Measurements from ENCODE around the gene CRYBG2. TPM values are rescaled to one million over a fixed set of nuclear protein-coding genes. Genes with fewer than 3 reads are reported as not detected.

Gene CRYBG2
- total and polyA plus RNA-seq, 2 of the 8 experiments (the other 6 are each of a cell fraction or from before 2014, with no cell fraction given), result 14.2 to 17.0 TPM

DNA sequence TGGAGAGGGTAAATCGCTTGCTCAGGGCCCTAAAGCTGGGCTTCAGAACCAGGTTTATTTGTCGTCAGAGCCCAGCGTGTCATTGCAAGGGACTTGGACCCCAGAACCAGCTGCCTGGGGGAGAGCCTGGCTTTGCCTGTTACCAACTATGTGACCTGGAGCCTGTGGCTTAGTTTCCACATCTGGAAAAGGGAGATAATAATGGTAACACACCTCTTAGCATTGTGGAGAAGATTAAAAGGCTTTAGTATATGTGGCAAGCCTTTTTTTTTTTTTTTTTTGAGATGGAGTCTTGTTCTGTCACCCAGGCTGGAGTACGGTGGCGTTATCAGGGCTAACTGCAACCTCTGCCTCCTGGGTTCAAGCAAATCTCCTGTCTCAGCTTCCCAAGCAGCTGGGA lies 23.7 kb downstream of the CRYBG2 start:
- Histone ChIP-seq H2AK5ac (ENCODE audit: low read depth, low read length) (no peak overlapping the region), H3K9ac (replicated peaks in 1 of 4; ENCODE audit: extremely low read depth in 1 of 4, low read depth in 3 of 4, low read length in 3 of 4) (no peak overlapping the region), H2BK15ac (ENCODE audit: low read length) (no peak overlapping the region), H3K79me1 (ENCODE audit: low read depth, low read length) (no peaks in the 10 kb centered on the region), H4K5ac (ENCODE audit: insufficient read length, low read depth, low read length) (no peak overlapping the region), H2AFZ (ENCODE audit: low read length) (no peak overlapping the region), H3K4ac (replicated peaks; ENCODE audit: insufficient read length, low read depth, low read length) (no peak overlapping the region), H3K36me3 (ENCODE audit: control insufficient read depth in 2 of 4, insufficient read depth in 4 of 4, low read length in 3 of 4) (peaks cover 2 to 12% (median 10%) of the 10 kb centered on the region in 4 experiments; a peak in 6 of 8 replicates), H4K91ac (replicated peaks; ENCODE audit: insufficient read length, low read length) (no peak overlapping the region), H3K23me2 (ENCODE audit: low read depth, low read length) (no peaks in the 10 kb centered on the region), H2BK120ac (replicated peaks; ENCODE audit: low read depth, low read length) (no peak overlapping the region), H3K23ac (ENCODE audit: insufficient read length) (no peak overlapping the region), H3K56ac (replicated peaks; ENCODE audit: insufficient read length, low read depth, low read length) (no peak overlapping the region), H3K14ac (ENCODE audit: insufficient read length) (no peak overlapping the region), H4K8ac (ENCODE audit: extremely low read depth, insufficient read depth, low read length) (no peak overlapping the region), H3K4me3 (ENCODE audit: extremely low read depth in 1 of 4, insufficient read depth in 2 of 4, low read depth in 3 of 4, low read length in 4 of 4) (no peak overlapping the region), H3K79me2 (ENCODE audit: control insufficient read depth in 1 of 2, insufficient read depth in 2 of 2, low read length in 2 of 2) (no peaks in the 10 kb centered on the region), H3K27me3 (replicated peaks in 1 of 4; ENCODE audit: control insufficient read depth in 3 of 4, extremely low read depth in 1 of 4, insufficient read depth in 3 of 4, low read length in 3 of 4) (no peaks in the 10 kb centered on the region), H2BK12ac (ENCODE audit: low read depth, low read length) (no peak overlapping the region), H3K27ac (ENCODE audit: low read depth, low read length) (no peak overlapping the region), H2BK5ac (ENCODE audit: low read depth, low read length) (no peak overlapping the region), H3K18ac (ENCODE audit: extremely low read depth, low read length) (no peak overlapping the region), H3K4me1 (replicated peaks in 1 of 4; ENCODE audit: control insufficient read depth in 3 of 4, insufficient read depth in 4 of 4, low read length in 3 of 4) (peaks cover 0 to 1% (median 0%) of the 10 kb centered on the region in 4 experiments; a peak in 1 of 7 replicates), H3K4me2 (ENCODE audit: insufficient read depth in 1 of 2, low read depth in 2 of 2, low read length in 2 of 2) (no peak overlapping the region), H3K9me3 (ENCODE audit: insufficient read depth in 2 of 2, low read depth in 1 of 2, low read length in 1 of 2) (no peaks in the 10 kb centered on the region), H4K20me1 (replicated peaks in 1 of 2; ENCODE audit: control insufficient read depth in 1 of 2, insufficient read depth in 2 of 2, low read length in 2 of 2) (peaks cover 0 to 2% of the 10 kb centered on the region in 2 experiments), H2BK20ac (ENCODE audit: low read length) (no peak overlapping the region)
- WGBS, 2 experiments (ENCODE audit: extremely low coverage in 1 of 2, insufficient coverage in 1 of 2, insufficient read length in 1 of 2, insufficient replicate concordance in 2 of 2, low coverage in 1 of 2, low lambda C conversion rate in 2 of 2, missing lambda C conversion rate in 1 of 2), result 92% methylated on average over 5 of the region's 5 CpGs; no CpG with 5 or more reads in 1 of the 2 experiments
- DNase-seq (ENCODE audit: low read depth in 1 of 2, low spot score in 2 of 2) (no peak), FAIRE-seq (no peak)
- ChIA-PET POLR2A (ENCODE audit: partially characterized antibody) (interaction anchor here (0.7 to 1.7 kb wide), 4 partner anchors 8 to 66 kb away, joined by 3 to 5 read pairs (median 4); no protein-coding TSS in a partner anchor), CTCF (ENCODE audit: partially characterized antibody) (interaction anchor here (0.9 to 57.0 kb wide), 6 partner anchors 8 to 153 kb away, joined by 3 to 1530 read pairs (median 12); partner anchors contain the start of genes CD52, CNKSR1, SH3BGRL3 and UBXN11)
- no peak for TF ChIP-seq CHD1 (IDR thresholded peaks at IDR 0.05; ENCODE audit: low read depth, low read length)
- TF ChIP-seq SRF (IDR thresholded peaks at IDR 0.05; ENCODE audit: low read depth, low read length), result no peak
- TF ChIP-seq POU5F1 (IDR thresholded peaks at IDR 0.05; ENCODE audit: low read depth, low read length), result no peak
- TF ChIP-seq RNF2 (IDR thresholded peaks at IDR 0.05; ENCODE audit: borderline replicate concordance, low read depth, low read length, missing control alignments, poor library complexity, severe bottlenecking), result no peak
- TF ChIP-seq SAP30 (IDR thresholded peaks at IDR 0.05; ENCODE audit: insufficient read depth, insufficient replicate concordance, low read length), result no peak
- TF ChIP-seq NRF1 (IDR thresholded peaks at IDR 0.05; ENCODE audit: low read depth, low read length), result no peak
- TF ChIP-seq BACH1 (IDR thresholded peaks at IDR 0.05; ENCODE audit: low read length), result no peak
- no peak for TF ChIP-seq MAFK (IDR thresholded peaks at IDR 0.05; ENCODE audit: low read depth, low read length)
- no peak for TF ChIP-seq SP4 (IDR thresholded peaks at IDR 0.05; ENCODE audit: low read length)
